ENCODE data around the gene ATN1. TPM values are rescaled to one million over a fixed set of nuclear protein-coding genes. Genes with fewer than 3 reads are reported as not detected.

The ATN1 gene
- total and polyA plus RNA-seq, 3 donors from 2014 or later = 40.5 to 73.2 (median 63.4) TPM

DNA sequence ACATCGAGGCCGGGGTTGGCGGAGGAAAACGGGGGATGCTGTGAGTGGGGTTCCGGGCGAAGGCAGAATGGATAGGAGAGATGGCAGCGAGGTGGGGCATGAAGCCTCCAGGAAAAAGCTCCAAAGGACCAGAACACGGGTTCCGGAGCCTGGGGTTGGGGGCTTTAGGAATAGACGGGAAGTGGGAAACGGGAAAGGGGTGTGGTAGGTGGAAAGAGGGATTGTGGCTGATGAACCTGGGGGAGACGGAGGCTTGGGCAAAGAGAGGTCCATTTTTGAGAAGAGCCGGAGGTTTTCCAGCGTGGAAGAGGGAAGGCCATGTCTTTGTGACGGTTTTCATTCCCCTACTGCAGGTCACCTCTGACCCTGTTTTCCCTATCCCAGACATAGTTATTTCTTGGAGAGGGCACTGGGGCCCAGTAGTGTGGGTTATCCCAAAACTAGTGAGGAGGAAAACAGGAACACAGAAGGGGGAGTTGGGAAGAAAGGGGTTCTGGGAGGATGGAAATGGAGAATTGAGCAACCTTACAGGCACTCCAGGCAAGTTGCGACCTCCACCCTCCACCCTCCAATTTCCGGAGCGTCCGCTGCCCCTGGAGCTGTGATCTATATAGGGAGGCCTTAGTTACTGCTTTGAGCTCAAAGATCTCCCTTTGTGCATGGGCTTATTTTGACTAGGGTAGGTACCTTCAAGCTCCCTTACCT is 1.1 kb downstream of the ATN1 start:
- H3K4me3 ChIP-seq = peak overlapping the region; percentile 70 to 87
- peaks cover 47% of the 10 kb centered on the region for H3K4me1 ChIP-seq
- intact Hi-C loops (cut with DNase I; ENCODE audit: low total_unique reads) = no loop called here
- no peak for TF ChIP-seq POLR2A (IDR thresholded peaks at IDR 0.05)
- H3K27me3 ChIP-seq = no peaks in the 10 kb centered on the region
- WGBS, 2 donors = 2 to 3% methylated on average over 19 of the region's 19 CpGs
- no peaks in the 10 kb centered on the region for H3K9me3 ChIP-seq
- no peak for DNase-seq
- H3K27ac ChIP-seq = peak overlapping the region; percentile 86 to 98
- H3K36me3 ChIP-seq (ENCODE audit: low read depth, missing control alignments) = no peaks in the 10 kb centered on the region

DNA sequence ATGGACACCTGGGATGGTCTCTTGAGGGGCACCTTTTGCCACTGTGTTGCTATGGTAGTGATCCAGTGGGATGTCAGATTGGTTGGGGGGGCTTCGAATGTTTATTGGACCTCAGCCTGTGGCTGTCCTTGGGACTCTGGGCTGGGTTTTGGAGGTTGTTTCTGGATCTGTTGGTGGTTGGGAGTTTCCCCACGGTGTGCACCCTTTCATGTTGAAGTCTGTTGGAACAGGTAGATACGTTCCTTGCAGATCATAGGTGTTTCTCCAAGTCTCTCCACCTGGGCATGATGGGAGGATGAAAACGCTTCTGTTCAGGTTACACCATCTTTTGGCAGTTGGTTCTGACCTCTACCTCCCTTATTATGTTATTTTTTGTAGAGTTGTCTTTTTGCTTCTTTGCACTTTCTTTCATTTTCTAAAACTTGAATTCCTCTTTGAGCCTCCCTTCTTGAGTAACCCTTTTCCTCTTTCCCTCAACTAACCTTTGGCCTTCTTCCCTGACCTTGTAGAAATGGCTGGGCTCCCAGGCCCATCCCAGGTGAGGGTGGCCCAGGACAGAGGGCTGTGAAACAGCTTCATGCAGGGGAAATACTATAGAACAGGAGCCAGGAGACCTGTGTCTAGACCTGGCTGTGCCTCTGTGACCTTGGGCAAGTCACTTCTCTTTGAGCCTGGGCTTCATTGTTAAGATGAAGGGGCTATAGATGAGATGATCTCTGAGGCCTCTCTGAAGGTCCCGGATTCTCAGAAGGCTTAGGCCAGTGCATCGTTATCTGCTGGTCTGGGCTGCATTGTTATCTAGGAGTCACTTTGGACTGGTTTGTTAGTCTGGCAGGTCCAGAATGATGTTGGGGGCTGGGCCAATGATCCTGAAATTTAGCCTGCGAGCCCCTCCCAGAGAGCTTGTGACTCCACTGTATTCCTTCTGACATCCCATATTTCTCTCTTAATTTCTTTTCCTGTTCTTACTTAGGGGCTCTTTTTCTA is 2.0 kb downstream of the ATN1 start:
- no peaks in the 10 kb centered on the region for H3K27me3 ChIP-seq
- intact Hi-C loops (cut with DNase I; ENCODE audit: low total_unique reads) = no loop called here
- no peaks in the 10 kb centered on the region for H3K36me3 ChIP-seq (ENCODE audit: low read depth, missing control alignments)
- H3K4me1 ChIP-seq = peaks cover 41% of the 10 kb centered on the region
- H3K4me3 ChIP-seq = peak overlapping the region; percentile 70 to 87
- no peaks in the 10 kb centered on the region for H3K9me3 ChIP-seq
- TF ChIP-seq CTCF (IDR thresholded peaks at IDR 0.05) (no peak), POLR2A (IDR thresholded peaks at IDR 0.05) (no peak)
- peak overlapping the region; percentile 86 to 98 for H3K27ac ChIP-seq
- 25 to 30% methylated on average over 6 to 7 of the region's 7 CpGs for WGBS, 2 donors
- DNase-seq = no peak

DNA sequence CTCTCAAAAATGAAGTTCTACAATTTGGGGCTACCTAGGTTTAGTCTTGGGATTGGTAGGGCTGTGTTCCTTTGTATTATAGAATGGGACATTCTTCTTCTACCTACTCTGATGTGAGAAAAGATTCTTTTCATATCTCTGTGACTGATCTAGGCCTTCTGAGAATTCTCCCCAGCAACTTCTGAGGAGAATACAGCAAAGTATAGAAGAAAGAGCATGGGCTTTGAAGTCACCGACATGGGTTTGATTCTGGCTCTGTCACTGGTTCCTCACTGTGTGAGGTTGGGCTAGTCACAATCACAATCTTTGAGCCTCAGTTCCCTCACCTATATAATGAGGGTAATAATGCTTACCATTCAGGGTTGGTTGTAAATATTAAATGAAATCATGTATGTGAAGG is 5.0 kb downstream of the ATN1 start:
- intact Hi-C loops (cut with DNase I; ENCODE audit: low total_unique reads) = no loop called here
- Histone ChIP-seq H3K36me3 (ENCODE audit: low read depth, missing control alignments) (no peaks in the 10 kb centered on the region), H3K27ac (no peak overlapping the region), H3K4me3 (no peak overlapping the region), H3K27me3 (no peaks in the 10 kb centered on the region), H3K9me3 (no peaks in the 10 kb centered on the region), H3K4me1 (peaks cover 37% of the 10 kb centered on the region)
- 71 to 89% methylated on average over 1 of the region's 1 CpG for WGBS, 2 donors
- DNase-seq = no peak
- TF ChIP-seq CTCF (IDR thresholded peaks at IDR 0.05) = no peak
- TF ChIP-seq POLR2A (IDR thresholded peaks at IDR 0.05) = no peak

DNA sequence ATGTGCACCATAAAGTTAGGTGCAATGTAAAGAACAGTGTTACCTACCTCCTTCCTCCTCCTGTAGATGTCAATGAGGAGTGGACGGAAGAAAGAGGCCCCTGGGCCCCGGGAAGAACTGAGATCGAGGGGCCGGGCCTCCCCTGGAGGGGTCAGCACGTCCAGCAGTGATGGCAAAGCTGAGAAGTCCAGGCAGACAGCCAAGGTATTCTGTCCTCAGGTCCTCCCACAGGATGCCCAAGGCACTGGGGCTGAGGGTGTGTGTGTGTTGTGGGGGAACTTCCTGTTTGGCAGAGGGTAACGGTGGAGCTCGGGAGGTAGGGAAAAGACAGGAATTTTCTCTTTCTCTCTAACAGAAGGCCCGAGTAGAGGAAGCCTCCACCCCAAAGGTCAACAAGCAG is 6.4 kb downstream of the ATN1 start:
- peak overlapping the region; percentile 18 to 49 for H3K27ac ChIP-seq
- TF ChIP-seq CTCF (IDR thresholded peaks at IDR 0.05) (no peak), POLR2A (IDR thresholded peaks at IDR 0.05) (no peak)
- H3K27me3 ChIP-seq = no peaks in the 10 kb centered on the region
- intact Hi-C loops (cut with DNase I; ENCODE audit: low total_unique reads) = no loop called here
- no peak for DNase-seq
- peaks cover 44% of the 10 kb centered on the region for H3K4me1 ChIP-seq
- H3K4me3 ChIP-seq = no peak overlapping the region
- 25 to 48% methylated on average over 8 of the region's 8 CpGs for WGBS, 2 donors
- no peaks in the 10 kb centered on the region for H3K9me3 ChIP-seq
- no peaks in the 10 kb centered on the region for H3K36me3 ChIP-seq (ENCODE audit: low read depth, missing control alignments)
